NOMO-1 (cell line): ENCODE results near the gene TMEM95.
A peak's percentile ranks its signal among the peaks of the same experiment; 100 is the strongest.
"Not testable (repeated sequence)": the region's sequence is repeated elsewhere in the genome, so short reads cannot be mapped to it uniquely, and the experiment has no call there.

Experiments used
- DNase-seq, 2 experiments: peaks; one replicate each; lab custom pipeline; 2025; ENCODE audit not compliant: unreplicated experiment in 2 of 2; lab: John Stamatoyannopoulos, UW

Gene TMEM95

DNA sequence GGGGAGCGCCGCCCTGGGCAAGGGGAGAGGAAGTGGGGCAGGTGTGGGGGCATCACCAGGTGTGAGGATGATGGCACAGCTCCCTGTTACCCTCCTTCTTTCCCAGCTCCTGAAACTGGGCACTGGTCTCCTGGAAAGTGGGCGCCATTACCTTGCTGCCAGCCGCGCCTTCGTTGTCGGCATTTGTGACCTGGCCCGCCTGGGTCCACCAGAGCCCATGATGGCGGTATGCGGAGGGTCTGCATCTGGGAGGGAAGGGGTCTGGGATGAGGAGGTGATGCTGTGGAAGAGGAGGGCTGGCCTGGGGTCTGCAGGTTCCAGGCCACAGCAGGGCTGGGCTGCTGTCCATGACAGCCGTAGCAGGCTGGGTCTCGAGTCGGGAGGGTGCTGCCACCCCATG is 13.1 kb upstream of the TMEM95 start:
- DNase-seq = no peak

DNA sequence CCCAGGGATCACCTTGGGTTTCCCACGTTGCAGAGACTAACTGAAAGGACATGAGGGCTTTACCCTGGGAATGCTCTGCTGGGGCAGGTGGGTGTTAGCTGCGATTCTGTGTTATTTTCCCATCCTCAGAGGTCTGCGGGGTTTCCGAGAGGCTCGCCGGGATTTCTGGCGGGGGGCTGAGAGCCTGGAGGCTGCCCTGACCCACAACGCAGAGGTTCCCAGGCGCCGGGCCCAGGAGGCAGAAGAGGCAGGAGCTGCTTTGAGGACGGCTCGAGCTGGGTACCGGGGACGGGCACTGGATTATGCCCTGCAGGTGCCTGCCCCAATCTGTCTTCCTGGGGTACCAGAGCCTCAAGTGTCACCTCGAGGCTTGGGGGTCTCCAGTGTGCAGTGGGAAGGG is 11.7 kb upstream of the TMEM95 start:
- no peak for DNase-seq

DNA sequence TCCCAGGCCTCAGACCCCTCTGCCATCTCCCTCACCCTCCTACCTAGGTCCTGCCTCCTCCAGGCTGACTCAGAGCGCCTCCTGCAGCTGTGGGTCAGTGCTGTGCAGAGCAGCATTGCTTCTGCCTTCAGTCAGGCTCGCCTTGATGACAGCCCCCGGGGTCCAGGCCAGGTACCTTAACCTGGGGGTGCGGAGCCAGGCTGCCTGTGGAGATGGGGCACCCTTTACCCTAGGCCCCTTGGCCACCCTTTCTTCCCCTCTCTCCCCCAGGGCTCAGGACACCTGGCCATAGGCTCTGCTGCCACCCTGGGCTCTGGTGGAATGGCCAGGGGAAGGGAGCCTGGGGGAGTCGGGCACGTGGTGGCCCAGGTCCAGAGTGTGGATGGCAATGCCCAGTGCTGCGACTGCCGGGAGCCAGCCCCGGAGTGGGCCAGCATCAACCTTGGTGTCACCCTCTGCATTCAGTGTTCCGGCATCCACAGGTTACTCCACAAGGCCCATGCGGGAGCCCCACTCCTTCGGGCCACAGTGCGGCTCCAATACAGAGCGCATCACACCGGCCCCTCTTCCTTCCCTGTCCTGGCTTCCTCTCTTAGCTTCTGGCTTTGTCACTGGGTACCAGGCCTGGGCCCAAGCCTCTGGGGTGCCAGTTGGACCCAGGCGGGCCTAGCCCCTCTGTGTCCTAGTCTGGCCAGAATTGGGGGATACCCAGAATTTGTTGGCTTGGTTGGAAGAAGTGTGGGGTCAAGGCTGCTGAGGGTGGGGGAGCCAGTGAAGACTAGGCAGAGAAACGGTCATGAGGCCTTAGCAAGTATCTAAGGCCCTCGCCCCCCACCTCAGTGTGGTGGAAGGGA is 8.0 kb upstream of the TMEM95 start:
- DNase-seq = no peak

DNA sequence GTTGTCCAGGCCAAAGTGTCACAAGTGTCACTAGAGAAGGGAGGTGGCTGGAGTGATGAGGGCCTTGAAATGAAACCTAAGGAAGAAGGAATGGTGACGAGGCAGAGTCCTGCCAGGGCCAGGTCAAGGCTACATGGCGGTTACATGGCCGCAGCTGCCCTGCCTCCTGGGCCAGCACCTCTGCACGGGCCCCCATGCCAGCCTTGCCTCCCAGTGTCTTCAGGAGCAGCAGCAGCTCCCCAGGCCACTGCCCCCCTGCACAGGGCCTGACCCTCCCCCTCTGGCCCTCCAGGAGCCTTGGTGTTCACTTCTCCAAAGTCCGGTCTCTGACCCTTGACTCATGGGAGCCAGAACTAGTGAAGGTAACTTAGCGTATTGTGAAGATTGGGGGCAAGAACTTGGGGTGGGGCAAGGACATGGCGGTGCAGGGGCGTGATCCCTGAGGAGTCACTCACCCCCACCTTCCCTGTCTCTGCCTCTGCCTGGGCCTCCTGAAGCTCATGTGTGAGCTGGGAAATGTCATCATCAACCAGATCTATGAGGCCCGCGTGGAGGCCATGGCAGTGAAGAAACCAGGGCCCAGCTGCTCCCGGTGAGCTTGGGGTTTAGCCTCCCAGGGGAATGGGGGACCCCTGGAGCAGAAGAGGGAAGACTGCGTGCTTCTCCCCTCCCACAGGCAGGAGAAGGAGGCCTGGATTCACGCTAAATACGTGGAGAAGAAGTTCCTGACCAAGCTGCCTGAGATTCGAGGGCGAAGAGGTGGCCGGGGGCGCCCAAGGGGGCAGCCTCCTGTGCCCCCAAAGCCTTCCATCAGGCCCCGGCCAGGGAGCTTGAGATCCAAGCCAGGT is 7.1 kb upstream of the TMEM95 start:
- no peak for DNase-seq

DNA sequence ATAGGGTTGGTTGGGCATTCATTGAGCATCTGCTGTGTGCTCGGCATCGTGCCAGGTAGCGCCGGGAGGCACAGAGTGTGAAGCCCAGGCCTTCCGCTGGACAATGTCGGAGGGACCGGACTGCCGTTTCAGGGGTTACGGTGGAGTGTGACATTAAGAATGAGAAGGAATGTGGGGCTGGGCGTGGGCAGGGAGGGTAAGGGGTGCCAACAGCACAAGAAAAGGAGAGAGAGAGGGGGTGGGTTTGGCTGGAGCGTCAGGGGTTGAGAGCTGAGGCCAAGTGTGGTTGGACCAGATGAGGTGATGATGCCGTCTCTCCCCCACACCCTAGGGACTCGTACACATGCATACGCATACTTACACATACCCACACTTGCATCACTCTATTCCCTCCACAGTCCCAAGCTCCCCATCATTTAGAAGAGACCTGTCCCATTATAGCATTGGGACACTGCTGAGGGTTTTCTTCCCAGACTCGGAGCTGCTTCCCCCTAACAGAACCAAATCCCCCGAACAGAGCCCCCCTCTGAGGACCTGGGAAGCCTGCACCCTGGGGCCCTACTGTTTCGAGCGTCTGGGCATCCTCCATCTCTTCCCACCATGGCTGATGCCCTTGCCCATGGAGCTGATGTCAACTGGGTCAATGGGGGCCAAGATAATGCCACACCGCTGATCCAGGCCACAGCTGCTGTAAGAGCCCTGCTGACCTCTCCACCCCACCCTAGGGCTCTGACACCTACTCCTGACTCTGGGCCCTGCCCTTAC is 6.3 kb upstream of the TMEM95 start:
- DNase-seq = no peak

DNA sequence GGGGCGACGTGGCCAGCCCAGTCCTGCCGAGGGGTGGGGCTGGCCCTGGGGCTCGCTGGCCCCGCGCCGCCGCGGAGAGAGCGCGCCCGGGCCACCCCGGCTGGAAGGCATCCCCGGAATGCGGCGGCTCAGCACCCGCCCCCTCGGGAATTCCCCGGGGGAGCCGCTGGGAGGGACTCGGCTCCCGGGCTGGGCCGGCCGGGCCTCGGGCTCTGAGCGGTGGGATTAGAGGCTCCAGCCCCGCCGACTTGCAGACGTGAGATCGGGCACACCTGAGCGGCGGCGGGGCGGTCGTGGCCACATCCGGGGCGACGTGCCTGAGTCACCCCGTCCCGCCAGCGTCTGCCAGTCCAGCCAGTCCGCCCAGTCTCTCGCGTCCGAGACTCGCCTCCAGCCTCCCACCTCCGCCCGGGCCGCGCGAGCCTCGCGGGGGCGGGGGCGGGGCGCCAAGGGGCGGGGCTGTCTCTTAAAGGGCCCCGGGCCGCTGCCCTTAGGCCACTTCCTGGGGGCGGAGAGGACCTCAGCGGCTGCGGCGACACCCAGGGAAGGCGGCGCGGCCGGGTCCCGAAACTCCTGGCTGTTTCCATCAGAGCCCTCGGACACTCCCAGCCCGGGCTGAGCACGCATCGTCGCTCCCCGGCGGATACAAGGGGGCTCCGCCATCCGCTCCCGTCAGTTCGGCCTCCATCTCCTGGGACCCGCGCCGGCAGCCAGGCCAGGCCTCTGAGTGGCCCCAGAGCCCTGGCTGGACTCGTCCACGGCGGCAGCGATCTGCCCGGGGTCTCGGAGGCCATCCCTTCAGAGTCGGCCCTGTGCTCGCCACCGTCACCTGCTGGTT is 3.1 kb upstream of the TMEM95 start, which contains the start of gene KCTD11:
TSS of gene KCTD11 (plus strand) at position 498 of the 838 bp plus-strand sequence.
- peak in 1 of 2 experiments; percentile 31 for DNase-seq

DNA sequence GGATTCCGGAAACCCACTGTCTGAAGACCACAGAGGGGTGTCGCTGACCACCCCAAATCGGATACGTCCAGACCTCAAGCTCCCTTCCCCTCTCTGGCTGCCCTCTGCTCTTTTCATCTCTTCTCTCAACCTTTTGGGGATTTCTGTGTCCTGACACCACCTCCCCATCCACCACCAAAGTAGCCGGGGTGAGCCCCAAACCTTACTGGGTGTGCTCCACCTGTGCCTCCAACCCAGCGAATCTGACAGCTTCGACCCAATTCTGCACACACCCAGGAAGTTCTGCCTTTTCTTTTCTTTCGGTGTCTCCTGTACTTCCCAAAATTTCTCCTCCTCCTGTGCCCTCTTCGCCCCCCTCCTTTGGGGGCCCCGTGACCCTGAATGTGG is 2.5 kb upstream of the TMEM95 start:
- DNase-seq = no peak

DNA sequence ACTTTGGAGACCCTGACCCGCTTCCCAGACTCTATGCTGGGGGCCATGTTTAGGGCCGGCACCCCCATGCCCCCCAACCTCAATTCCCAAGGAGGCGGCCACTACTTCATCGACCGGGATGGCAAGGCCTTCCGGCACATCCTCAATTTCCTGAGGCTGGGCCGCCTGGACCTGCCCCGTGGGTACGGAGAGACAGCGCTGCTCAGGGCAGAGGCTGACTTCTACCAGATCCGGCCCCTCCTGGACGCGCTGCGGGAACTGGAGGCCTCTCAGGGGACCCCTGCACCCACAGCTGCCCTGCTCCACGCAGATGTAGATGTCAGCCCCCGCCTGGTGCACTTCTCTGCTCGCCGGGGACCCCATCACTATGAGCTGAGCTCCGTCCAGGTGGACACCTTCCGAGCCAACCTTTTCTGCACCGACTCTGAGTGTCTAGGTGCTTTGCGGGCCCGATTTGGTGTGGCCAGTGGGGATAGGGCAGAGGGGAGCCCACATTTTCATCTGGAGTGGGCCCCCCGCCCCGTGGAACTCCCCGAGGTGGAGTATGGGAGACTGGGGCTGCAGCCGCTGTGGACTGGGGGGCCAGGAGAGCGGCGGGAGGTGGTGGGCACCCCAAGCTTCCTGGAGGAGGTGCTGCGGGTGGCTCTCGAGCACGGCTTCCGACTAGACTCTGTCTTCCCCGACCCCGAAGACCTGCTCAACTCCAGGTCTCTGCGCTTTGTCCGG is 1.9 kb upstream of the TMEM95 start:
- no peak for DNase-seq

DNA sequence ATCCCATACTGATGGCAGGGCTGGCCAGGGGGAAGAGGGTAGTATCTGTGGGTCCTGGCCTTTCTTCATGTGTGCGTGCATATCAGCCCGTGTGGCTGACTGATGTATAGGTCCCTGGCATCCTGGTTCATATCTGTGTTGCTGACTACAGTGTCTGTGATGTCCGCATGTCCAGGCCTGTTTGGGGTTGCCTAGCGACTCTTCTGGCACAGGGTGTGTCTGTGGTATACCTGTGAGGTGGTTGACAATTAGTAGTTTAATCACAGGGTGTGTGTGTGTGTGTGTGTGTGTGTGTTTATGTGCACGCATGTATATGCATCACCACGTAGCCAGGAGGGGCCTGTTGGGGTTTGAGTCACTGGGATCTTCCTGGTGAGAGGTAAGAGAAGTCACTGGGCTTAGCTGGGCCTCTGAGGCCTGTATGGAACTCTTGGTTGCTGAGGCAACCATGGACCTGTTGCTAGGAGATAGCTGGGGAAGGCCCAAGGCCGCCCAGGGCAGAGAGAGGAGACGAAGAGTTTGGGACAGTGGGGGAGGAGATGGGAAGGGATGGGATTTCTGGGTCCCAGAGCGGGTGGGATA is 603 bp upstream of the TMEM95 start:
- no peak for DNase-seq

DNA sequence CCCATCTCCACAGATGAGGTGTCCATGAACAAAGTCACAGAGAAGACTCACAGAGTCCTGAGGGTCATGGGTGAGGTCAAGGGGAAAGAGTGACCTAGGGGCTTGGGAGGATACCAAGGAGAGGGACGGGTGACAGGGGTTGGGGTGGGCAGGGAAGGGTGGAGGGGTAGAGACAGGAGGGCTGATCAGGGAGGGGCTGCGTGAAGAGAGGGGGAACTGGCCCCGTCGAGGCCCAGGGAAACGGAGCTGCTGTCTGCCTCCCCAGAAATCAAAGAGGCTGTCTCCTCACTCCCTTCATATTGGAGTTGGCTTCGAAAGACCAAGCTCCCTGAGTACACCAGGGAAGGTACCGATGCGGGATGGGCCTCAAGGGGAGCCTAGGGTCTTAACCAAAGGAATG is 617 bp downstream of the TMEM95 start:
- DNase-seq = no peak

DNA sequence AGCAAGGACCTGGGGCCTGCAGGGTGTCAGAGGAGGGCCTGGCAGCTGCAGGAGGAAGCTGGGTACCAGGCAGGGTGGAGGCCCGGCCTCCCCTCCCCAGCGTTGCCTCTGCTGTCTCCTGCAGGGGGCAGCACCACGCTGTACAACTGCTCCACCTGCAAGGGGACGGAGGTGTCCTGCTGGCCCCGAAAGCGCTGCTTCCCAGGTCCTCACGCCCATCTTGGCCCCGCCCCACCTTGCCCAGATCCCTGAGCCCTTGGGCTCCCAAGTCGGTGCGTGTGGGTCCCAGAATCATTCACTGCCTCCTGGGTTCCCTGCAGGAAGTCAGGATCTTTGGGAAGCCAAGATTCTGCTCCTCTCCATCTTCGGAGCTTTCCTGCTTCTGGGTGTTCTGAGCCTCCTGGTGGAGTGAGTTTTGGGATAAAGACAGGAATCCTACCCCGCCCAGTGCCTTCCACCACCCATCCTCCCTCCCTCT is 1.2 kb downstream of the TMEM95 start:
- DNase-seq = peak; percentile 54 to 56

DNA sequence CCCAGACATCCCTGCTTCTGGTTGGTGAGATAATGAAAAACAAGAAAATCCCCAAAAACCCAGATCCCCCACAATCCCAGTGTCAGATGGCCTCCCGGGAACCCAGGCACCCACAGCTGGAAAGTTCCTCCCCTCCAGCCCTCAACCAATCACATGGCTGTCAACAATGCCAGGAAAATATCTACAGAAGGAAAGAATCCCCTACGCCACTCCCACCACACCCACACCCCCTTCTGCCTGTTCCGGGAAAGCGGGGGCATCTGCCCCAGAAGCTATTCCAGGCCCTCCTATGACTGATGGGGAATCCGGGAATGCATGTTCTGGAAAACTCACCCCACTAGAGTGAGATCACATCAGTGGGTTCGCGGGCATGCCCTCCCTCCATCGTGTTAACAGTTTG is 1.8 kb downstream of the TMEM95 start:
- DNase-seq = no peak

DNA sequence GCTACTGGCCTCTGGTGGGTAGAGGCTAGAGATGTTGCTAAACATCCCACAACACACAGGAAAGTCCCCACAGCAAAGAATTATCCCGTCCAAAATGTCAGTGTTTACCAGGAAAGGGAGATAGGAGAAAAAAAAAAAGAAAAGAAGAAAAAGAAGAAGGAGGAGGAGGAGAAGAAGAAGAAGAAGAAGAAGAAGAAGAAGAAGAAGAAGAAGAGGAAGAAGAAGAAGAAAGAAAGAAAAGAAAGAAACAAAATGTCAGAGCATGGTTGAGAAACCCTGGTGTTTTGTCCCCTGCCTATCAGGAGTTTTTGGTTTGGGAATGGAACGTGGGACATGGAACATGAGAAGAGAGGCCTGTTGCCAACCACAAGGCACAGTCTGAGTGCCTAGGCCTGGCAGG is 2.4 kb downstream of the TMEM95 start:
- no peak for DNase-seq

DNA sequence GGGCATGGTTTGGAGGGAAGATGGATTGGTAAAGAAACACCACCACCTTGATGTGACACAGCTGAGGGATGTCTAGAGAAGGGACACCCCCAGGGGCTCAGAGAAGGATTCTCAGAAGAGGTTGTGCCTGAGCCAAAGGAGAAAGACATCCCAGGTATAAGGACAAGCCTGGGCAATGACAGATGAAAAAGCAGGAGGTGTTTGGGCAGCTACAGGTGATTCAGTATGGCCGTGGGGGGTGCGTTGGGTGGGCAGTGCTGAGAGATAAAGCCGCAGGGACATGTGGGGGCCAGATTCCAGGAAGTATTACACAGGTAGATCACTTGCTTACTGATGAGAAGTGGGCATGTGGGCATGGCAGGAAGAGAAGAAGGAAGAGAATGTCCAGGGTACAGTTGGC is 7.0 kb downstream of the TMEM95 start:
- DNase-seq = no peak

DNA sequence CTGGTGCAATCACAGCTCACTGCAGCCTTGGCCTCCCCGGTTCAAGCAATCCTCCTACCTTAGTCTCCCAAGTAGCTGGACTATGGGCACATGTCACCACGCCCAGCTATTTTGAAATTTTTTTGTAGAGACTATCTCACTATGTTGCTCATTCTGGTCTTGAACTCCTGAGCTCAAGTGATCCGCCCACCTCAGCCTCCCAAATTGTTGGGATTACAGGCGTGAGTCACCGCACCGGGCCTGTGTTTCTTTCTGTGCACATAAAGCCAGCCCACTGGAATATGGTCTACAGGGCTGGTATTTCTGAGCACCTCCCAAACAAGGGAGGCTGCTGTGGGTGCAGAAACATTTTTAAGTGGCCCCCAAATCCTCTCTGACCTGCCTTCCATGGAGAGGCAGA is 8.4 kb downstream of the TMEM95 start:
- no peak for DNase-seq

DNA sequence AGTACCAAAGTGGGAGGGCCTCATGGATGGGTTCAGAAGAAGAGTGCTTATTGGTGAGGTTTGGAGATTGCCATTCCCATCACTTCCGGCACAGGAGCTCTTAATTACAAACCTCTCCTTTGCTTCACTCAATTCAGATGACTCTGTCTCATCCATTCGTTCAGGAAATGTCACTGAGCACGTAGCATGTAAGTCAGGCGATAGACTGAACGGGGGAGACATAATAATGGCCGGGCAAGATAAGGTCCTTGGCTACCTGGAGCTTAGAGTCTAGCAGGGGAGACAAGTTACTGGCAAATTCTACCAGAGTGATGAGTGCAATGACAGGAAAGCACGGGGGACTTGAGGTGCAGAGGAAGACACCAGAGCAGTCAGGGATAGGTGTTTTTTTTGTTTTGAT is 11.0 kb downstream of the TMEM95 start:
- not testable (repeated sequence) for DNase-seq

DNA sequence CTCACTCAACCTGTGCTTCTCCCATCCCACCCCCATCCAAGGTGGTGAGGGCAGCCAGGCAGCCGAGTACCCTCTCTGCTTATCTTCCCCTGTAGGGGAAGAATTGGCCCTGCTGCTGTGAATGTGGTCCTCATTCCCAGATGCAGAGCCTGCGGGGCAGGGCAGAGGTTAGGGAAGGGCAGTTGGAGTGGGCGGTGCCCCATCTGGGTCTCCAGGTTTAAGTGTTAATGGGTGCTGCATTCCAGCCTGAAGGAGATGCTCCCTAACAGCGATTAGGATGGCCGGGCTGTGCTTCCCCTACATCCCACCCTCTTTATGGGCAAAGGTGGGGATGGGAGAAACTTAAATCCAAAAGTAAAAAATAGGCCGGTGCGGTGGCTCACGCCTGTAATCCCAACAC is 12.1 kb downstream of the TMEM95 start:
- DNase-seq = no peak

DNA sequence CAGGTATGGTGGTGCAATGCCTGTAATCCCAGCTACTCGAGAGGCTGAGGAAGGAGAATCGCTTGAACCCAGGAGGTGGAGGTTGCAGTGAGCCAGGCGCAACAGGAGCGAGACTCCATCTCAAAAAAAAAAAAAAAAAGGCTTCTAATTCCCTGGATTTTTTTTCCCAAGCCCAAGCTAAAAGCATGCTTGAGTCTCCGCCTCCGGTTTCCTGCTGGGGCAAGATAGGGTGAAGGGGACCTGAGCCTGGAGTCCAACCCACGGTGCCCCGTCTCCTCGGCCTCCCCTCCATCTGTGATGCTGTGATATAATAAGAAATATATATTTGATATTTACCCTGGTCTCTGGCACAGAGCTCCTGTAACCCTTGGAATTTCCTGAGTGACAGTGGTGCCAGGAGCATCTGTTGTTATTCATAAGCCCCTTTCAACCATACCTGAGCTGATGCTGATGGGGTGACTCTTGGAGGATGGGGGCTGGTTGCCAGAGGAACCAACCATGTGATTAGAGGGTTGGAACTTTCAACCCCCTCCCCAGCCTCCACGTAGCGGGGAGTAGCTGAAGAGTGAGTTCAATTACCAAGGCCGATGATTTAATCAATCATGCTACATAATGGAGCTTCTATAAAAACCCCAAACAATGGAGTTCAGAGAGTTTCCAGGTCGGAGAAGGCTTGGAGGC is 13.1 kb downstream of the TMEM95 start:
- no peak for DNase-seq

DNA sequence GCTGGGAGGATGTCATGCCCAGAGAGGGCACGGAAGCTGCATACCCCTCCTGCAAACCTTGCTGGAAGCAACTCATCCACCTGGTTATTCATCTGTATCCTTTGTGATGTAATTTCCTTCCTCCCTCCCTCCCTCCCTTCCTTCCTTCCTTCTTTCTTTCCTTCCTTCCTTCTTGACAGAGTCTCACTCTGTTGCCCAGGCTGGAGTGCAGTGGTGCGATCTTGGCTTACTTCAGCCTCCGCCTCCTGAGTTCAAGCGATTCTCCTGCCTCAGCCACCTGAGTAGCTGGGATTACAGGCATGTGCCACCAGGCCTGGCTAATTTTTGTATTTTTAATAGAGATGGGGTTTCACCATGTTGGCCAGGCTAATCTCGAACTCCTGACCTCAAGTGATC is 13.6 kb downstream of the TMEM95 start:
- DNase-seq = not testable (repeated sequence)
